Neural cell (in vitro differentiated cells): ENCODE measurements around the gene SGCE. TPM values are rescaled to one million over a fixed set of nuclear protein-coding genes. Genes with fewer than 3 reads are reported as not detected.

Experiments
- H2AFZ ChIP-seq: fragments of 200-600, 300-800 bp; sonication (generic), shearing (Covaris generic); 2 replicates; pipeline ENCODE4 v1.6.0; 2014; ENCODE audit warnings: low read depth, mild to moderate bottlenecking, antibody characterized with exemption, low read length, moderate library complexity
- H3F3A ChIP-seq: fragments of 200-600 bp; shearing (Covaris generic); 2 replicates; pipeline ENCODE4 v1.6.1; 2016; ENCODE audit warnings: mild to moderate bottlenecking, moderate library complexity, mixed read lengths, antibody characterized with exemption, low read length; ENCODE audit not compliant: insufficient read depth, poor library complexity, severe bottlenecking
- H3K27ac ChIP-seq: fragments of 200-600, 300-800 bp; sonication (generic), shearing (Covaris generic); 2 replicates; pipeline ENCODE4 v1.5.1; 2014; ENCODE audit warnings: mild to moderate bottlenecking, low read length, moderate library complexity
- H3K27me3 ChIP-seq: fragments of 300-800, 200-600 bp; sonication (generic), shearing (Covaris generic); 2 replicates; pipeline ENCODE4 v1.6.0; 2014; ENCODE audit warnings: mild to moderate bottlenecking, low read depth, low read length, moderate library complexity; ENCODE audit not compliant: insufficient read depth
- H3K36me3 ChIP-seq: fragments of 300-800, 200-600 bp; sonication (generic), shearing (Covaris generic); 2 replicates; pipeline ENCODE4 v1.5.1; 2014; ENCODE audit warnings: mild to moderate bottlenecking, antibody characterized with exemption, low read length, moderate library complexity; ENCODE audit not compliant: insufficient read depth
- H3K4me2 ChIP-seq: fragments of 300-800, 200-600 bp; sonication (generic), shearing (Covaris generic); 2 replicates; pipeline ENCODE4 v1.6.0; 2014; ENCODE audit warnings: mild to moderate bottlenecking, low read length
- H3K4me3 ChIP-seq: fragments of 300-800, 200-600 bp; sonication (generic), shearing (Covaris generic); 2 replicates; pipeline ENCODE4 v1.5.1; 2014; ENCODE audit warnings: mild to moderate bottlenecking, low read length, moderate library complexity
- H3K79me2 ChIP-seq: fragments of 200-600 bp; shearing (Covaris generic); replicated peaks from 2 replicates; pipeline ENCODE4 v1.6.0; 2014; ENCODE audit warnings: mild to moderate bottlenecking, low read length, moderate library complexity; ENCODE audit not compliant: insufficient read depth
- H3K9ac ChIP-seq: fragments of 300-800, 200-600 bp; sonication (generic), shearing (Covaris generic); 2 replicates; pipeline ENCODE4 v1.6.1; 2016; ENCODE audit warnings: mild to moderate bottlenecking, low read length, mixed read lengths
- H3K9me2 ChIP-seq: fragments of 200-600 bp; shearing (Covaris generic); 2 replicates; pipeline ENCODE4 v1.6.1; 2016; ENCODE audit warnings: mild to moderate bottlenecking, low read length, mixed read lengths; ENCODE audit not compliant: insufficient read depth
- H3K9me3 ChIP-seq: fragments of 200-600, 300-800 bp; sonication (generic), shearing (Covaris generic); 2 replicates; pipeline ENCODE4 v1.6.1; 2016; ENCODE audit warnings: mild to moderate bottlenecking, mixed run types, low read length, moderate library complexity, mixed read lengths
- H4K20me1 ChIP-seq: fragments of 200-600 bp; shearing (Covaris generic); 2 replicates; pipeline ENCODE4 v1.6.1; 2016; ENCODE audit warnings: mild to moderate bottlenecking, mixed run types; ENCODE audit not compliant: insufficient read depth
- CTCF ChIP-seq: fragments of 450-650 bp; IDR thresholded peaks from 2 replicates; pipeline ENCODE4 v1.5.1; 2014; ENCODE audit warnings: antibody characterized with exemption, mild to moderate bottlenecking, moderate library complexity; ENCODE audit not compliant: poor library complexity, severe bottlenecking
- EP300 ChIP-seq: fragments of 450-650 bp; conservative IDR thresholded peaks from 2 replicates; pipeline ENCODE4 v1.6.1; 2014; ENCODE audit warnings: antibody characterized with exemption, mild to moderate bottlenecking, moderate library complexity; ENCODE audit not compliant: poor library complexity, severe bottlenecking
- EZH2 ChIP-seq: fragments of 200-600, 300-800 bp; shearing (Covaris generic), sonication (generic); IDR thresholded peaks from 2 replicates; pipeline ENCODE4 v1.6.1; 2014; ENCODE audit warnings: antibody characterized with exemption, low read length, borderline replicate concordance, mild to moderate bottlenecking; ENCODE audit not compliant: insufficient read depth, poor library complexity, severe bottlenecking
- MXI1 ChIP-seq: fragments of 450-650 bp; conservative IDR thresholded peaks from 2 replicates; pipeline ENCODE4 v1.6.1; 2014; ENCODE audit warnings: antibody characterized with exemption, mild to moderate bottlenecking; ENCODE audit not compliant: poor library complexity, severe bottlenecking
- POLR2AphosphoS5 ChIP-seq: IDR thresholded peaks from 2 replicates; pipeline ENCODE4 v1.6.1; 2012
- RAD21 ChIP-seq: fragments of 450-650 bp; conservative IDR thresholded peaks from 2 replicates; pipeline ENCODE4 v1.6.1; 2014; ENCODE audit warnings: antibody characterized with exemption, mild to moderate bottlenecking, moderate library complexity
- SMC3 ChIP-seq: fragments of 450-650 bp; conservative IDR thresholded peaks from 2 replicates; pipeline ENCODE4 v1.6.1; 2014; ENCODE audit warnings: antibody characterized with exemption, mild to moderate bottlenecking, moderate library complexity; ENCODE audit not compliant: poor library complexity
- TAF1 ChIP-seq: IDR thresholded peaks from 2 replicates; pipeline ENCODE4 v1.6.1; 2012; ENCODE audit warnings: low read depth
- polyA plus RNA-seq: library from polyadenylated mRNA; depleted of rRNA; stranded (reverse); fragments of >200 nt; gene quantifications from 2 replicates; pipeline ENCODE4 v1.2.3, GENCODE V29; 2014
- TF ChIP-seq, protein P1 (sequence below): IDR thresholded peaks from 2 replicates; pipeline ENCODE4 v1.6.1; 2012; ENCODE audit warnings: borderline replicate concordance

Gene SGCE
- polyA plus RNA-seq, 1 donor from 2014 or later, result 94.6 TPM

GRCh38 chr7:94565247-94565894 is 90.6 kb downstream of the SGCE start:
- TF ChIP-seq POLR2AphosphoS5 (no peak), CTCF (no peak), TAF1 (no peak), EZH2 (no peak), SMC3 (no peak), EP300 (no peak), RAD21 (no peak), MXI1 (no peak)
- TF ChIP-seq, protein P1, sequence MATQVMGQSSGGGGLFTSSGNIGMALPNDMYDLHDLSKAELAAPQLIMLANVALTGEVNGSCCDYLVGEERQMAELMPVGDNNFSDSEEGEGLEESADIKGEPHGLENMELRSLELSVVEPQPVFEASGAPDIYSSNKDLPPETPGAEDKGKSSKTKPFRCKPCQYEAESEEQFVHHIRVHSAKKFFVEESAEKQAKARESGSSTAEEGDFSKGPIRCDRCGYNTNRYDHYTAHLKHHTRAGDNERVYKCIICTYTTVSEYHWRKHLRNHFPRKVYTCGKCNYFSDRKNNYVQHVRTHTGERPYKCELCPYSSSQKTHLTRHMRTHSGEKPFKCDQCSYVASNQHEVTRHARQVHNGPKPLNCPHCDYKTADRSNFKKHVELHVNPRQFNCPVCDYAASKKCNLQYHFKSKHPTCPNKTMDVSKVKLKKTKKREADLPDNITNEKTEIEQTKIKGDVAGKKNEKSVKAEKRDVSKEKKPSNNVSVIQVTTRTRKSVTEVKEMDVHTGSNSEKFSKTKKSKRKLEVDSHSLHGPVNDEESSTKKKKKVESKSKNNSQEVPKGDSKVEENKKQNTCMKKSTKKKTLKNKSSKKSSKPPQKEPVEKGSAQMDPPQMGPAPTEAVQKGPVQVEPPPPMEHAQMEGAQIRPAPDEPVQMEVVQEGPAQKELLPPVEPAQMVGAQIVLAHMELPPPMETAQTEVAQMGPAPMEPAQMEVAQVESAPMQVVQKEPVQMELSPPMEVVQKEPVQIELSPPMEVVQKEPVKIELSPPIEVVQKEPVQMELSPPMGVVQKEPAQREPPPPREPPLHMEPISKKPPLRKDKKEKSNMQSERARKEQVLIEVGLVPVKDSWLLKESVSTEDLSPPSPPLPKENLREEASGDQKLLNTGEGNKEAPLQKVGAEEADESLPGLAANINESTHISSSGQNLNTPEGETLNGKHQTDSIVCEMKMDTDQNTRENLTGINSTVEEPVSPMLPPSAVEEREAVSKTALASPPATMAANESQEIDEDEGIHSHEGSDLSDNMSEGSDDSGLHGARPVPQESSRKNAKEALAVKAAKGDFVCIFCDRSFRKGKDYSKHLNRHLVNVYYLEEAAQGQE, result no peak
- no peaks in the 10 kb centered on the region for H3K27me3 ChIP-seq

GRCh38 chr7:94562525-94562924 is 93.4 kb downstream of the SGCE start:
- no peaks in the 10 kb centered on the region for H3K9me2 ChIP-seq
- H4K20me1 ChIP-seq, result no peaks in the 10 kb centered on the region
- H3K4me3 ChIP-seq, result no peak overlapping the region
- no peak overlapping the region for H2AFZ ChIP-seq
- H3K36me3 ChIP-seq, result no peaks in the 10 kb centered on the region
- no peak for TF ChIP-seq POLR2AphosphoS5
- TF ChIP-seq RAD21, result no peak
- no peak for TF ChIP-seq MXI1
- TF ChIP-seq EP300, result no peak
- no peak for TF ChIP-seq EZH2
- no peak for TF ChIP-seq CTCF
- TF ChIP-seq TAF1, result no peak
- TF ChIP-seq, protein P1, result no peak
- TF ChIP-seq SMC3, result no peak
- H3F3A ChIP-seq, result peaks cover 3% of the 10 kb centered on the region
- H3K79me2 ChIP-seq, result no peaks in the 10 kb centered on the region
- no peak overlapping the region for H3K9ac ChIP-seq
- H3K27ac ChIP-seq, result no peak overlapping the region
- no peaks in the 10 kb centered on the region for H3K27me3 ChIP-seq
- no peaks in the 10 kb centered on the region for H3K9me3 ChIP-seq
- H3K4me2 ChIP-seq, result no peak overlapping the region

More at GRCh38 chr7:94565247-94565894, 90.6 kb downstream of the SGCE start:
- H3K4me3 ChIP-seq, result no peak overlapping the region
- no peaks in the 10 kb centered on the region for H3K9me3 ChIP-seq
- H3F3A ChIP-seq, result no peaks in the 10 kb centered on the region
- H3K9me2 ChIP-seq, result no peaks in the 10 kb centered on the region
- no peaks in the 10 kb centered on the region for H3K36me3 ChIP-seq
- no peak overlapping the region for H3K9ac ChIP-seq
- no peak overlapping the region for H2AFZ ChIP-seq
- H3K4me2 ChIP-seq, result no peak overlapping the region
- no peak overlapping the region for H3K27ac ChIP-seq
- no peaks in the 10 kb centered on the region for H4K20me1 ChIP-seq
- no peaks in the 10 kb centered on the region for H3K79me2 ChIP-seq
